GM12878 (cell line): ENCODE data around the gene GATAD2B. TPM values are rescaled to one million over a fixed set of nuclear protein-coding genes. Genes with fewer than 3 reads are reported as not detected.

Source experiments
- ATAC-seq: fragments of 200-7000 bp; cut with Tn5 transposase; 3 replicates; pipeline ENCODE4 v1.9.1; 2020; ENCODE audit warnings: mild to moderate bottlenecking, moderate library complexity
- BruUV-seq: library from RNA; stranded (reverse); fragments of 400-500 nt; replicated peaks from 2 replicates; lab custom pipeline; 2021; lab: Mats Ljungman, UMichigan
- CTCF ChIA-PET: fragments of 300-600 bp; sonication (Branson Sonifier 250); formaldehyde crosslinking; extraction: SDS; loops from one replicate; lab custom pipeline; 2021; ENCODE audit warnings: inconsistent platforms; lab: Yijun Ruan, JAX
- POLR2A ChIA-PET: fragments of 350-600 bp; formaldehyde crosslinking; extraction: SDS; loops from one replicate; lab custom pipeline; 2021; ENCODE audit warnings: inconsistent platforms; lab: Charles Lee
- RAD21 ChIA-PET: fragments of 300-600 bp; sonication (Branson Sonifier 250); formaldehyde crosslinking; loops from one replicate; lab custom pipeline; 2023; ENCODE audit warnings: antibody characterized with exemption; ENCODE audit not compliant: unreplicated experiment; lab: Charles Lee
- SMC1A ChIA-PET: fragments of 300-600 bp; sonication (Branson Sonifier 250); formaldehyde crosslinking; loops from one replicate; lab custom pipeline; 2023; ENCODE audit not compliant: unreplicated experiment, uncharacterized antibody; lab: Charles Lee
- DNase-seq: peaks from one replicate; pipeline ENCODE4 v3.0.0-alpha.2; 2011; ENCODE audit warnings: low read depth, low spot score
- FAIRE-seq: peaks from 3 replicates; lab custom pipeline; 2011; peaks lifted over from hg19 to GRCh38; lab: Jason Lieb, UNC
- H2AFZ ChIP-seq: 2 replicates; pipeline ENCODE4 v1.6.0; 2011; ENCODE audit warnings: low read depth, low read length, control low read depth; ENCODE audit not compliant: control insufficient read depth
- H3K27ac ChIP-seq: 2 replicates; pipeline ENCODE4 v1.5.1; 2011; ENCODE audit warnings: control low read depth; ENCODE audit not compliant: control insufficient read depth, insufficient read depth
- H3K27me3 ChIP-seq, 2 experiments: replicated peaks in 1 of 2; 2 replicates each; pipeline versions ENCODE4 v1.6.0 to v1.6.1; 2011; ENCODE audit warnings: low read length in 1 of 2; ENCODE audit not compliant: control insufficient read depth in 2 of 2, insufficient read depth in 2 of 2
- H3K36me3 ChIP-seq, 2 experiments: 2 replicates each; pipeline ENCODE4 v1.5.1; 2011; ENCODE audit warnings: low read length in 1 of 2; ENCODE audit not compliant: control insufficient read depth in 2 of 2, insufficient read depth in 2 of 2
- H3K4me1 ChIP-seq: 2 replicates; pipeline ENCODE4 v1.6.1; 2011; ENCODE audit warnings: mild to moderate bottlenecking, low read length, moderate library complexity, mixed read lengths; ENCODE audit not compliant: control insufficient read depth, insufficient read depth
- H3K4me2 ChIP-seq: 2 replicates; pipeline ENCODE4 v1.6.0; 2011; ENCODE audit warnings: control low read depth; ENCODE audit not compliant: control insufficient read depth, insufficient read depth
- H3K4me3 ChIP-seq: fragments of 200-600 bp; sonication (generic); 2 replicates; pipeline ENCODE4 v1.5.1; 2016
- H3K79me2 ChIP-seq: 2 replicates; pipeline ENCODE4 v1.6.0; 2011; ENCODE audit warnings: low read length; ENCODE audit not compliant: control insufficient read depth, insufficient read depth
- H3K9ac ChIP-seq: 2 replicates; pipeline ENCODE4 v1.8.0; 2011; ENCODE audit warnings: low read length, control low read depth, mixed read lengths; ENCODE audit not compliant: control insufficient read depth, insufficient read depth
- H3K9me3 ChIP-seq: replicated peaks from 3 replicates; pipeline ENCODE4 v1.5.1; 2011; ENCODE audit warnings: mild to moderate bottlenecking, low read length; ENCODE audit not compliant: control insufficient read depth, insufficient read depth
- H4K20me1 ChIP-seq: 2 replicates; pipeline ENCODE4 v1.6.0; 2011; ENCODE audit not compliant: control insufficient read depth, insufficient read depth
- BHLHE40 ChIP-seq, 2 experiments: fragments of 450-650 bp in 1 of 2; IDR thresholded peaks; 2 replicates each; pipeline ENCODE4 v1.6.1; 2011 to 2017; ENCODE audit warnings: low read depth in 2 of 2, borderline replicate concordance in 1 of 2, improper control_type of control experiment in 1 of 2, low read length in 1 of 2, mild to moderate bottlenecking in 1 of 2
- EZH2 ChIP-seq: IDR thresholded peaks from 2 replicates; pipeline ENCODE4 v1.6.1; 2012; ENCODE audit warnings: low read depth, mild to moderate bottlenecking, control low read depth, inconsistent platforms, low read length, borderline replicate concordance; ENCODE audit not compliant: control insufficient read depth
- MYC ChIP-seq: IDR thresholded peaks from 2 replicates; pipeline ENCODE4 v1.6.1; 2011; ENCODE audit warnings: mild to moderate bottlenecking, low read length, moderate library complexity, inconsistent platforms; ENCODE audit not compliant: insufficient read depth, insufficient replicate concordance, insufficient read length, severe bottlenecking
- RFX5 ChIP-seq: IDR thresholded peaks from 2 replicates; pipeline ENCODE4 v1.6.1; 2011; ENCODE audit warnings: low read depth, low read length, improper control_type of control experiment
- RUNX3 ChIP-seq: IDR thresholded peaks from 2 replicates; pipeline ENCODE4 v1.6.1; 2012; ENCODE audit warnings: low read length, inconsistent platforms
- YY1 ChIP-seq: IDR thresholded peaks from 2 replicates; pipeline ENCODE4 v1.6.1; 2011; ENCODE audit warnings: low read depth, mild to moderate bottlenecking, low read length
- WGBS: methylation state at CpG from one replicate; pipeline ENCODE4 v1.1.6; 2016; ENCODE audit warnings: low lambda C conversion rate; ENCODE audit not compliant: insufficient replicate concordance, insufficient coverage; ENCODE audit errors: missing lambda C conversion rate; 5-methylcytosine and 5-hydroxymethylcytosine counted together
- in situ Hi-C: fragments of 300-500 bp; cut with MboI; formaldehyde crosslinking; loops from 9 replicates; pipeline ENCODE4 v1.14.3; 2018; ENCODE audit warnings: mixed read lengths
- intact Hi-C: fragments of 100-400 bp; cut with micrococcal nuclease; formaldehyde crosslinking; loops from one replicate; pipeline ENCODE4 v1.14.2; 2022; ENCODE audit not compliant: unreplicated experiment
- polyA plus RNA-seq, 11 experiments: library from polyadenylated mRNA; depleted of rRNA in 4 of 11; unstranded in 6 of 11; stranded (reverse) in 5 of 11; fragments of >200 nt; fragmentation: Nextera tagmentation in 4 of 11; fragmentation: Illumina TruSeq in 1 of 11; extraction: Ambion mirVana in 4 of 11; extraction: Trizol in 1 of 11; gene quantifications; 1 replicate in 1 of 11; 2 replicates in 10 of 11; pipeline versions ENCODE4 v1.2.1 to v1.2.3, GENCODE V29; 2011 to 2016; ENCODE audit warnings: inconsistent platforms in 2 of 11, missing spikeins in 2 of 11, low read depth in 1 of 11
- total RNA-seq, 4 experiments: library from RNA; depleted of rRNA in 3 of 4; stranded (reverse); fragments of >200 nt in 3 of 4; fragmentation: Illumina TruSeq in 1 of 4; extraction: Trizol in 1 of 4; gene quantifications; 2 replicates each; pipeline versions ENCODE4 v1.2.1 to v1.2.3, GENCODE V29; 2013 to 2021
- TF ChIP-seq, protein P1 (sequence below): fragments of 450-650 bp; IDR thresholded peaks from 2 replicates; pipeline ENCODE4 v1.6.1; 2018; ENCODE audit warnings: borderline replicate concordance, mild to moderate bottlenecking; ENCODE audit not compliant: partially characterized antibody

Gene GATAD2B
- total and polyA plus RNA-seq, 10 of the 15 experiments (the other 5 are each of a cell fraction or from before 2014, with no cell fraction given) = 2.4 to 63.1 (median 8.7) TPM

DNA sequence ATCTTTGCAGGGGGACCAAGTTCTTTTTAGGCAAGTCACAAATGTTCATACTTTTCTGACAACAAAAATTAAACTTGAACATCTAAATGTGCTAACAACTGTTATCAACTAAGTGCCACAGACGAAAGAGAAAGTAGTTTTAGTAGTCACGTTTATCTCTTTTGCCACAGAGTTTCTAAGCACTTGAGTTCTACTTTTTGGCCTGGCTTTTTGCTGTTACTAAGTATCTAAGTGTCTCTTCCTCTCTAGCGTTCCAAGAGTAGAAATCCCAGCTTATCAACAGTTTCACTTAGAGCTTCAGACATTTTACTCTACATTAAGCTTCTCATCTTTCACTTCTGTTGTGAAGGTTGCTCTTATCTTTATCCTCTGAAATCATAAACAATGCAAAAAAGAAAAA, 34.2 kb downstream of the GATAD2B start:
- Histone ChIP-seq H3K4me3 (peak overlapping the region; percentile 16; the same call in 1 of the 2 replicates), H3K4me1 (peaks cover 13% of the 10 kb centered on the region), H4K20me1 (no peaks in the 10 kb centered on the region), H3K79me2 (peaks cover 60% of the 10 kb centered on the region), H3K9me3 (no peaks in the 10 kb centered on the region), H3K9ac (peak overlapping the region; percentile 25), H3K4me2 (peak overlapping the region; percentile 72), H3K27ac (peak overlapping the region; percentile 53; the same call in 1 of the 2 replicates), H2AFZ (no peak overlapping the region), H3K27me3 (no peaks in the 10 kb centered on the region), H3K36me3 (peaks cover 0 to 2% of the 10 kb centered on the region in 2 experiments; a peak in 2 of 4 replicates)
- no peak for DNase-seq
- ChIA-PET SMC1A (interaction anchor here (1.4 to 1.9 kb wide), 6 partner anchors 11 to 56 kb away, joined by 3 to 5 read pairs (median 4); no protein-coding TSS in a partner anchor), RAD21 (interaction anchor here (0.9 kb wide), 1 partner anchor 58 kb away, joined by 4 read pairs; the partner anchor contains the start of gene DENND4B), CTCF (interaction anchor here (0.7 to 0.9 kb wide), 2 partner anchors 34 to 46 kb away, joined by 3 read pairs; no protein-coding TSS in a partner anchor), POLR2A (interaction anchor here (1.1 to 1.5 kb wide), 2 partner anchors 23 to 34 kb away, joined by 3 to 4 read pairs; no protein-coding TSS in a partner anchor)
- peak; percentile 83 for FAIRE-seq
- WGBS = 24% methylated on average over 3 of the region's 3 CpGs
- TF ChIP-seq RUNX3 (0 out of 2 replicates have a peak, but pooled peaks have one; percentile 19), EZH2 (no peak), RFX5 (0 out of 2 replicates have a peak, but pooled peaks have one; percentile 6), BHLHE40 (IDR thresholded peaks at IDR 0.05; ENCODE audit: borderline replicate concordance in 1 of 2, low read depth in 2 of 2, low read length in 1 of 2) (peak; percentile 92 to 96), YY1 (no peak), MYC (no peak)
- TF ChIP-seq, protein P1, sequence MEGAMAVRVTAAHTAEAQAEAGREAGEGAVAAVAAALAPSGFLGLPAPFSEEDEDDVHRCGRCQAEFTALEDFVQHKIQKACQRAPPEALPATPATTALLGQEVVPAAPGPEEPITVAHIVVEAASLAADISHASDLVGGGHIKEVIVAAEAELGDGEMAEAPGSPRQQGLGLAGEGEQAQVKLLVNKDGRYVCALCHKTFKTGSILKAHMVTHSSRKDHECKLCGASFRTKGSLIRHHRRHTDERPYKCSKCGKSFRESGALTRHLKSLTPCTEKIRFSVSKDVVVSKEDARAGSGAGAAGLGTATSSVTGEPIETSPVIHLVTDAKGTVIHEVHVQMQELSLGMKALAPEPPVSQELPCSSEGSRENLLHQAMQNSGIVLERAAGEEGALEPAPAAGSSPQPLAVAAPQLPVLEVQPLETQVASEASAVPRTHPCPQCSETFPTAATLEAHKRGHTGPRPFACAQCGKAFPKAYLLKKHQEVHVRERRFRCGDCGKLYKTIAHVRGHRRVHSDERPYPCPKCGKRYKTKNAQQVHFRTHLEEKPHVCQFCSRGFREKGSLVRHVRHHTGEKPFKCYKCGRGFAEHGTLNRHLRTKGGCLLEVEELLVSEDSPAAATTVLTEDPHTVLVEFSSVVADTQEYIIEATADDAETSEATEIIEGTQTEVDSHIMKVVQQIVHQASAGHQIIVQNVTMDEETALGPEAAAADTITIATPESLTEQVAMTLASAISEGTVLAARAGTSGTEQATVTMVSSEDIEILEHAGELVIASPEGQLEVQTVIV = no peak
- peak; percentile 81 for ATAC-seq
- intact Hi-C loops (no loop called here), in situ Hi-C loops (no loop called here)
- TSS peak; percentile 28 for BruUV-seq
